GM12801 (cell line): ENCODE measurements around the gene CAP2.

Source experiments
- CTCF ChIP-seq: IDR thresholded peaks from one replicate; pipeline ENCODE4 v1.5.1; 2011; ENCODE audit warnings: control low read depth; ENCODE audit not compliant: insufficient read length; ENCODE audit errors: extremely low read depth

CAP2 gene

GRCh38 chr6:17358515-17358914 is 34.9 kb upstream of the CAP2 start:
- no peak for TF ChIP-seq CTCF

GRCh38 chr6:17360564-17360963 is 32.8 kb upstream of the CAP2 start:
- no peak for TF ChIP-seq CTCF

- no peak for TF ChIP-seq CTCF
Observed at GRCh38 chr6:17361013-17361412, 32.4 kb upstream of the CAP2 start.

- no peak for TF ChIP-seq CTCF
Observed at GRCh38 chr6:17365961-17366360, 27.4 kb upstream of the CAP2 start.

- no peak for TF ChIP-seq CTCF
Observed at GRCh38 chr6:17367868-17368267, 25.5 kb upstream of the CAP2 start.

GRCh38 chr6:17381424-17382147 is 11.8 kb upstream of the CAP2 start:
- TF ChIP-seq CTCF: no peak

- no peak for TF ChIP-seq CTCF
Observed at GRCh38 chr6:17385660-17386059, 7.7 kb upstream of the CAP2 start.

GRCh38 chr6:17388365-17388764 is 5.0 kb upstream of the CAP2 start:
- TF ChIP-seq CTCF: no peak
